CD8-positive, alpha-beta memory T cell (primary cell): ENCODE results near the gene RASSF3. TPM values are rescaled to one million over a fixed set of nuclear protein-coding genes. Genes with fewer than 3 reads are reported as not detected.
A peak's percentile ranks its signal among the peaks of the same experiment; 100 is the strongest.

Experiments used
- CTCF ChIA-PET: fragments of 350-600 bp; sonication (Branson Sonifier 250); formaldehyde crosslinking; loops from one replicate; lab custom pipeline; 2021; ENCODE audit warnings: antibody characterized with exemption; lab: Charles Lee
- POLR2A ChIA-PET: fragments of 350-600 bp; sonication (Branson Sonifier 250); formaldehyde crosslinking; loops from one replicate; lab custom pipeline; 2021; ENCODE audit warnings: antibody characterized with exemption; lab: Charles Lee
- DNase-seq, 5 donors: peaks; one replicate each; pipeline versions ENCODE4 v3.0.0 to v3.0.0-alpha.2; 2020 to 2022; ENCODE audit warnings: mixed read lengths in 1 of 5
- H3K27ac ChIP-seq: one replicate; pipeline ENCODE4 v1.7.0; 2013; ENCODE audit warnings: low read depth, mild to moderate bottlenecking, low read length, moderate library complexity
- H3K27me3 ChIP-seq: 2 replicates; pipeline ENCODE4 v1.7.0; 2013; ENCODE audit warnings: low read length, mild to moderate bottlenecking; ENCODE audit not compliant: insufficient read depth, poor library complexity, severe bottlenecking
- H3K36me3 ChIP-seq: 2 replicates; pipeline ENCODE4 v1.7.0; 2013; ENCODE audit warnings: mild to moderate bottlenecking, low read length, moderate library complexity; ENCODE audit not compliant: insufficient read depth
- H3K4me1 ChIP-seq: 2 replicates; pipeline ENCODE4 v1.7.0; 2013; ENCODE audit warnings: mild to moderate bottlenecking, low read length, moderate library complexity; ENCODE audit not compliant: insufficient read depth
- H3K4me3 ChIP-seq: 2 replicates; pipeline ENCODE4 v1.7.0; 2013; ENCODE audit warnings: mild to moderate bottlenecking, low read length
- H3K9me3 ChIP-seq: 2 replicates; pipeline ENCODE4 v1.7.0; 2013; ENCODE audit warnings: mild to moderate bottlenecking, low read length
- H3K27ac Mint-ChIP-seq, 8 donors: one replicate each; pipeline ENCODE4 v1.8.0; 2020 to 2021; ENCODE audit warnings: mixed read lengths in 8 of 8, mild to moderate bottlenecking in 6 of 8, inconsistent platforms in 3 of 8, moderate library complexity in 3 of 8
- H3K27me3 Mint-ChIP-seq, 2 donors: one replicate each; pipeline ENCODE4 v1.8.0; 2020 to 2021; ENCODE audit warnings: mixed read lengths in 2 of 2, mild to moderate bottlenecking in 1 of 2, moderate library complexity in 1 of 2
- H3K36me3 Mint-ChIP-seq, 3 donors: one replicate each; pipeline ENCODE4 v1.8.0; 2020 to 2021; ENCODE audit warnings: mixed read lengths in 3 of 3, inconsistent platforms in 1 of 3, mild to moderate bottlenecking in 1 of 3
- H3K4me1 Mint-ChIP-seq, 3 donors: one replicate each; pipeline ENCODE4 v1.8.0; 2020 to 2021; ENCODE audit warnings: mixed read lengths in 3 of 3, inconsistent platforms in 1 of 3, mild to moderate bottlenecking in 1 of 3
- H3K4me3 Mint-ChIP-seq, 7 donors: one replicate each; pipeline ENCODE4 v1.8.0; 2020 to 2021; ENCODE audit warnings: mixed read lengths in 7 of 7, mild to moderate bottlenecking in 6 of 7, moderate library complexity in 4 of 7, inconsistent platforms in 2 of 7
- H3K9me3 Mint-ChIP-seq, 5 donors: one replicate each; pipeline ENCODE4 v1.8.0; 2020 to 2022; ENCODE audit warnings: mixed read lengths in 5 of 5, mild to moderate bottlenecking in 3 of 5, moderate library complexity in 2 of 5, inconsistent platforms in 1 of 5
- polyA plus RNA-seq: library from polyadenylated mRNA; unstranded; fragments of 300-500 nt; fragmentation: Illumina TruSeq; gene quantifications from one replicate; pipeline ENCODE4 v1.2.3, GENCODE V29; 2021
- total RNA-seq, 2 experiments: library from RNA; stranded (reverse); gene quantifications; one replicate each; pipeline ENCODE4 v1.2.3, GENCODE V29; 2021

The RASSF3 gene
- total and polyA plus RNA-seq, 3 experiments from 2014 or later, result 4.0 to 59.2 (median 58.2) TPM

DNA sequence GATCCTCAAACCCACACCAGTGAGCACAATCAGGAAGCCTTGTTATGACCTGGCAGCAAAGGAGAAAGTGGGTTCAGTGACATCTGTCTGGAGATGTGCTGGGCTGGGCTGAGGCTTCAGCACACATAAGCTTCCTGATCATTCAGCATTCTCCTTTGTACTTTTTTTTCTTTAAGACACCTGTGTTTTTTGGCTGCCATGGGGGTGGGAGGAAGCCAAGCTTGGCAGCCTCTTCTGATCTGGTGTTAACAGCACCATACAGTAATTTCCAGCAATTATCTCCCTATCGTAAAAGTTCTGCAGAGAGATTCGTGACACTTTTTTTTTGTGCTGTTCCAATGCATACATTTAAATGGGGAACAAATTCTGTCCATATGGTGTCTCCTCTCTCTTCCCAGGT, 38.9 kb upstream of the RASSF3 start:
- H3K4me3 Mint-ChIP-seq, result no peak overlapping the region
- Histone ChIP-seq H3K27me3 (no peaks in the 10 kb centered on the region), H3K4me1 (peaks cover 13% of the 10 kb centered on the region), H3K36me3 (no peaks in the 10 kb centered on the region), H3K4me3 (no peak overlapping the region), H3K27ac (no peak overlapping the region), H3K9me3 (no peaks in the 10 kb centered on the region)
- H3K36me3 Mint-ChIP-seq, result peaks cover 0 to 5% (median 2%) of the 10 kb centered on the region in 3 donors
- peaks cover 4 to 21% (median 16%) of the 10 kb centered on the region in 3 donors for H3K4me1 Mint-ChIP-seq
- peaks cover 0 to 15% (median 13%) of the 10 kb centered on the region in 5 donors for H3K9me3 Mint-ChIP-seq
- H3K27ac Mint-ChIP-seq, result peak overlapping the region in 1 of 8 donors; percentile 21
- DNase-seq, result peak in 1 of 5 donors; percentile 21
- H3K27me3 Mint-ChIP-seq, result no peaks in the 10 kb centered on the region
- ChIA-PET CTCF (interaction anchor here (1.3 to 1.6 kb wide), 4 partner anchors 18 to 70 kb away, joined by 3 to 5 read pairs (median 3); no protein-coding TSS in a partner anchor), POLR2A (no interaction called here)

DNA sequence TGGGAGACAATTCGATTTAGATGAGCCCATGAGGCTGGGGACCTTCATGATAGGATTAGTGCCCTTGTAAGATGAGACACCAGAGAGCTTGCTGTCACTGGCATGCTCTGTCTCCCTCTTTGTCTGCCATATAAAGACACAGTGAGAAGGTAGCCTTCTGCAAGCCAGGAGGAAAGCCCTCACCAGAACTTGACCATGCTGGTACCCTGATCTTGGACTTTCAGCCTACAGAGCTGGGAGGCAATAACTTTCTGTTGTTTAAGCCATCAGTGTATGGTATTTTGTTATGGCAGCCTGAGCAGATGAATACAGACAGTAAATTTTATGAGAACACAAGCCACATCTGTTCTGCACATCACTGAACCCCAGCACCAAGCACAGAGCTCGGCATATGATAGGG, 38.1 kb upstream of the RASSF3 start:
- CTCF ChIA-PET, result interaction anchor here (0.7 to 1.6 kb wide), 5 partner anchors 18 to 69 kb away, joined by 3 to 5 read pairs (median 3); no protein-coding TSS in a partner anchor
- Histone ChIP-seq H3K27ac (no peak overlapping the region), H3K9me3 (no peaks in the 10 kb centered on the region), H3K27me3 (no peaks in the 10 kb centered on the region), H3K4me3 (no peak overlapping the region), H3K36me3 (no peaks in the 10 kb centered on the region), H3K4me1 (peaks cover 13% of the 10 kb centered on the region)
- Mint-ChIP-seq H3K4me1 (peaks cover 4 to 19% (median 16%) of the 10 kb centered on the region in 3 donors), H3K9me3 (peaks cover 0 to 15% (median 13%) of the 10 kb centered on the region in 5 donors), H3K36me3 (peaks cover 0 to 7% (median 2%) of the 10 kb centered on the region in 3 donors), H3K4me3 (no peak overlapping the region), H3K27me3 (no peaks in the 10 kb centered on the region), H3K27ac (no peak overlapping the region)
- no peak for DNase-seq
- POLR2A ChIA-PET, result no interaction called here

DNA sequence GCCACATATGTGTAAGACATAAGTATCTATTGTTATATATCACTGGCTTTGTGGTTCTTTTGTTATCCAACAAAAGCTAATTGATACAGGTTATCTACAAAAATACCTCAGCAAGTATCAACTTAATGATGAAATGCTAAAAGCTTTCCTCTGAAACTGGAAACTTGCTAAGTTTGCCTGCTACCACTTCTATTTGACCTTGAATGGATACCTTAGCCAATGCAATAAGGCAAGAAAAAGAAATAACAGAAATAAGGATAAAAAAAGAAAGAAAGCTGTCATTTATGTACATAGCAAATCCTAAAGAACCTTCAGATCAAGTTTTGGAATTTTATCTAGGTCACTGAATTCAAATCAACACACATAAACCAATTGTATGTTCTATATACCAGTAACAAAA, 35.5 kb upstream of the RASSF3 start:
- H3K4me1 ChIP-seq, result peaks cover 8% of the 10 kb centered on the region
- H3K27ac ChIP-seq, result no peak overlapping the region
- H3K36me3 ChIP-seq, result no peaks in the 10 kb centered on the region
- no peaks in the 10 kb centered on the region for H3K27me3 ChIP-seq
- ChIA-PET CTCF (interaction anchor here (0.5 kb wide), 1 partner anchor 10 kb away, joined by 3 read pairs; no protein-coding TSS in a partner anchor), POLR2A (no interaction called here)
- DNase-seq, result no peak
- no peaks in the 10 kb centered on the region for H3K27me3 Mint-ChIP-seq
- peak overlapping the region in 1 of 8 donors; percentile 32 for H3K27ac Mint-ChIP-seq
- H3K9me3 Mint-ChIP-seq, result peaks cover 0 to 15% (median 13%) of the 10 kb centered on the region in 5 donors
- no peak overlapping the region for H3K4me3 ChIP-seq
- H3K9me3 ChIP-seq, result no peaks in the 10 kb centered on the region
- H3K36me3 Mint-ChIP-seq, result peaks cover 0 to 7% (median 2%) of the 10 kb centered on the region in 3 donors
- no peak overlapping the region for H3K4me3 Mint-ChIP-seq
- H3K4me1 Mint-ChIP-seq, result peaks cover 0 to 9% (median 9%) of the 10 kb centered on the region in 3 donors

DNA sequence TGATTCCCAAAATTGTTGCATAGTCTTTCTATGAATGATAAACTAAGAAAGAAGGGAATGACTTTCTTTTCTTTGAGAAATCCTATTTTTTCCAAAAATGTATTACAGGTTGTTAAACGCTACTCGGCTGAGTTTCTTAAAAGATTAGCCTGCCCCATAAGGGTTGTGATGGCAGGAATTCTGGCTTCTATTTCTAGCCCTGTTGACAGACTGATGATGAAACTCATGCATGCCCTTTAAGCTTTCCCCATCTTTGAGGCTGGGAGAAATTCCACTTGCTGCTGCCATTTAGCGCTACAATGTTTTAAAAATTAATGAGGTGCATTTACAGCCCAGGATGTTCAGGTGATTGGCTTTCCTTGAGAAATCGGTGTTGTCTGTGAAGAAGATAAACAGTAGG, 33.2 kb upstream of the RASSF3 start:
- H3K27me3 Mint-ChIP-seq, result peaks cover 0 to 3% of the 10 kb centered on the region in 2 donors
- ChIA-PET CTCF (no interaction called here), POLR2A (no interaction called here)
- no peak overlapping the region for H3K4me3 ChIP-seq
- no peak for DNase-seq
- no peaks in the 10 kb centered on the region for H3K4me1 Mint-ChIP-seq
- H3K4me1 ChIP-seq, result no peaks in the 10 kb centered on the region
- H3K27ac Mint-ChIP-seq, result no peak overlapping the region
- H3K9me3 Mint-ChIP-seq, result peaks cover 0 to 15% (median 13%) of the 10 kb centered on the region in 5 donors
- H3K36me3 ChIP-seq, result no peaks in the 10 kb centered on the region
- no peak overlapping the region for H3K27ac ChIP-seq
- H3K9me3 ChIP-seq, result no peaks in the 10 kb centered on the region
- H3K36me3 Mint-ChIP-seq, result peaks cover 0 to 7% (median 2%) of the 10 kb centered on the region in 3 donors
- H3K4me3 Mint-ChIP-seq, result no peak overlapping the region
- no peaks in the 10 kb centered on the region for H3K27me3 ChIP-seq

DNA sequence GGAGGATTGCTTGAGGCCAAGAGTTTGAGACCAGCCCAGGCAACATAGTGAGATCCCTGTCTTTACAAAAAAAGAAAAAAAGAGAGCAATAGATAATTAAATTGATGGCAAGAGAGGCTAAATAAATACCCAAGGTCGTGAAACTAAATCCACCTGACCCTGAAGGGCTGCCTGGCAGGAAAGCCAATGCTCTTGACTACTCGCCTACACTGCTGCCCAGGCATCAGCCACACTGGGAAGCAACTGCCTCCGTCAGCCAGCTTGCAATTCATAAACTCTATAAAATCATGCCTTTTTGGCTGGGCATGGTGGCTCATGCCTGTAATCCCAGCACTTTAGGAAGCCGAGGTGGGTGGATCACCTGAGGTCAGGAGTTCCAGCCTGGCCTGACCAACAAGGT, 31.7 kb upstream of the RASSF3 start:
- Histone ChIP-seq H3K27ac (no peak overlapping the region), H3K4me3 (no peak overlapping the region), H3K27me3 (no peaks in the 10 kb centered on the region), H3K9me3 (no peaks in the 10 kb centered on the region), H3K4me1 (peaks cover 12% of the 10 kb centered on the region), H3K36me3 (no peaks in the 10 kb centered on the region)
- peak overlapping the region in 1 of 8 donors; percentile 8 for H3K27ac Mint-ChIP-seq
- H3K27me3 Mint-ChIP-seq, result peaks cover 1 to 4% of the 10 kb centered on the region in 2 donors
- peaks cover 0 to 7% (median 2%) of the 10 kb centered on the region in 3 donors for H3K36me3 Mint-ChIP-seq
- peaks cover 0 to 15% (median 13%) of the 10 kb centered on the region in 5 donors for H3K9me3 Mint-ChIP-seq
- ChIA-PET CTCF (no interaction called here), POLR2A (interaction anchor here (0.7 kb wide), 1 partner anchor 29 kb away, joined by 8 read pairs; no protein-coding TSS in a partner anchor)
- DNase-seq, result no peak
- H3K4me1 Mint-ChIP-seq, result peaks cover 7 to 15% (median 10%) of the 10 kb centered on the region in 3 donors
- H3K4me3 Mint-ChIP-seq, result no peak overlapping the region

DNA sequence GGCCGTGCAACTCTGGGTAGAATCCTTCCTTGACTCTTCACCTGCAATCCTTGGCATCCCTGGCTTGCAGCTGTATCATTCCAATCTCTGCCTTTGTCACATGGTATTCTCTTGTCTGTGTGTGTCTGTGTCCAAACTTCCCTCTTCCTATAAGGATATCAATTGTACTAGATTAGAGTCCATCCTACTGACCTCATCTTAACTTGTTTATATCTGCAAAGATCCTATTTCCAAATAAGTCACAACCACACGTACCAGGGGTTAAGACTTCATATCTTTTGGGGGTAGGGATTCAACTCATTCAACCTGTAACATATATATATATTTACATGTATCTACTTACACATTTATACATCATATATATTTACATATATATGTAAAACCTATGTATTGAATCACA, 29.6 kb upstream of the RASSF3 start:
- Histone ChIP-seq H3K27me3 (no peaks in the 10 kb centered on the region), H3K36me3 (no peaks in the 10 kb centered on the region), H3K4me3 (no peak overlapping the region), H3K27ac (no peak overlapping the region), H3K4me1 (peaks cover 23% of the 10 kb centered on the region), H3K9me3 (no peaks in the 10 kb centered on the region)
- ChIA-PET CTCF (interaction anchor here (0.8 to 2.0 kb wide), 3 partner anchors 31 to 117 kb away, joined by 3 to 6 read pairs (median 4); no protein-coding TSS in a partner anchor), POLR2A (no interaction called here)
- peaks cover 0 to 4% (median 3%) of the 10 kb centered on the region in 5 donors for H3K9me3 Mint-ChIP-seq
- peaks cover 4 to 7% of the 10 kb centered on the region in 2 donors for H3K27me3 Mint-ChIP-seq
- H3K4me3 Mint-ChIP-seq, result no peak overlapping the region
- H3K36me3 Mint-ChIP-seq, result peaks cover 0 to 7% (median 2%) of the 10 kb centered on the region in 3 donors
- no peak for DNase-seq
- H3K4me1 Mint-ChIP-seq, result peaks cover 17 to 26% (median 24%) of the 10 kb centered on the region in 3 donors
- H3K27ac Mint-ChIP-seq, result no peak overlapping the region

DNA sequence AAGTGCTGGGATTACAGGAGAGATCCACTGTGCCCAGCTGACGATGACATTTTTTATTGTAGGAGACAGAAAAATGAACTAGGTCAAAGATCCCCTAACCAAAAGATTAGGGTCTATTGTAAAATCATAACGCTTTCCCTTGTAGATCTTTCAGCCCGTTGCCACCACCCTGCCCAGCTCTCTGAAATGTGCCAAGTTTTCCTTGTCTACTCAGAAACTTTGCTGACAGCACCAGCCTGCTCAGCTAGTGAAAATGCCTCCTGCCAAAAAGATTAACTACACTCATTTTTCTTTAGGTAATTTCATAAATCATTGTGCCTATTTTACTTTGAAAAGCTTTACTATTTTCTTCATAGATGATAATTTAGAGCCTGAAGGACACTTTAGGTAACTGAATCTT, 28.2 kb upstream of the RASSF3 start:
- ChIA-PET POLR2A (no interaction called here), CTCF (interaction anchor here (1.0 to 3.1 kb wide), 4 partner anchors 17 to 115 kb away, joined by 3 to 9 read pairs (median 4); no protein-coding TSS in a partner anchor)
- no peak overlapping the region for H3K4me3 ChIP-seq
- peaks cover 23% of the 10 kb centered on the region for H3K4me1 ChIP-seq
- H3K4me3 Mint-ChIP-seq, result no peak overlapping the region
- H3K27me3 ChIP-seq, result no peaks in the 10 kb centered on the region
- H3K36me3 Mint-ChIP-seq, result no peaks in the 10 kb centered on the region
- peaks cover 17 to 26% (median 24%) of the 10 kb centered on the region in 3 donors for H3K4me1 Mint-ChIP-seq
- H3K36me3 ChIP-seq, result no peaks in the 10 kb centered on the region
- H3K27me3 Mint-ChIP-seq, result peaks cover 4 to 7% of the 10 kb centered on the region in 2 donors
- H3K27ac ChIP-seq, result no peak overlapping the region
- no peaks in the 10 kb centered on the region for H3K9me3 Mint-ChIP-seq
- no peak overlapping the region for H3K27ac Mint-ChIP-seq
- DNase-seq, result no peak
- no peaks in the 10 kb centered on the region for H3K9me3 ChIP-seq

DNA sequence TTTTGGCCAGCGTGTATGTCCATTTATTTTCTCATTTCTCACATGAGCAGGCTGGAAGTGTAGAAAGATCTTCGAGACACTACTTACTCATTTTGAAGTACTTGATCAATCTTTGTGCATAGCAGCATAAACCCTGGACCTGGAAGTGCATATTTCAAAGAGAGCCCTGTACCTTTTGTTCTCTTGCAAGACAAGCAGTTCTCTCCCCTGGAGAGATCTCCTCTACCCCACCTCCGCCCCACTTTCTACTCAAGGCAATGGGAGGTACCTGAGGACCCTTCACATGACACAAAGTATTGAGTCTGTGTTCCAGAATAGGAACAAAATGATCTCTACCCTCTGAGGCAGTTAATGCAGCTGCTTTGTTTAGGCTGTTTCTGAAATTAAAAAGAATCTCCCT, 27.4 kb upstream of the RASSF3 start:
- Mint-ChIP-seq H3K36me3 (no peaks in the 10 kb centered on the region), H3K27ac (peak overlapping the region in 1 of 8 donors; percentile 37), H3K9me3 (no peaks in the 10 kb centered on the region), H3K27me3 (peaks cover 4 to 7% of the 10 kb centered on the region in 2 donors), H3K4me3 (peak overlapping the region in 2 of 7 donors; percentile 7 to 12), H3K4me1 (peaks cover 17 to 30% (median 24%) of the 10 kb centered on the region in 3 donors)
- DNase-seq, result peak in 1 of 5 donors; percentile 9
- Histone ChIP-seq H3K4me3 (no peak overlapping the region), H3K27ac (no peak overlapping the region), H3K36me3 (no peaks in the 10 kb centered on the region), H3K4me1 (peaks cover 23% of the 10 kb centered on the region), H3K27me3 (no peaks in the 10 kb centered on the region), H3K9me3 (no peaks in the 10 kb centered on the region)
- ChIA-PET POLR2A (no interaction called here), CTCF (interaction anchor here (1.0 to 3.1 kb wide), 4 partner anchors 16 to 115 kb away, joined by 3 to 9 read pairs (median 4); no protein-coding TSS in a partner anchor)
